HCT116 (cell line): ENCODE measurements around the gene TOR4A.

ENCODE experiments used
- CEBPB ChIP-seq: IDR thresholded peaks from 2 replicates; pipeline ENCODE4 v1.6.1; 2012; ENCODE audit warnings: low read depth
- CTCF ChIP-seq, 3 experiments: fragments of 200-600 bp in 1 of 3; sonication (generic) in 1 of 3; IDR thresholded peaks in 2 of 3; conservative IDR thresholded peaks in 1 of 3; 2 replicates each; pipeline ENCODE4 v1.5.1; 2012 to 2017; ENCODE audit warnings: low read depth in 2 of 3, low read length in 2 of 3, antibody characterized with exemption in 1 of 3, borderline replicate concordance in 1 of 3, control low read depth in 1 of 3, mild to moderate bottlenecking in 1 of 3, mixed read lengths in 1 of 3, mixed run types in 1 of 3, moderate library complexity in 1 of 3; ENCODE audit not compliant: insufficient read depth in 1 of 3
- ELF1 ChIP-seq: IDR thresholded peaks from 2 replicates; pipeline ENCODE4 v1.6.1; 2012; ENCODE audit warnings: low read depth, borderline replicate concordance
- EZH2 ChIP-seq: fragments of 200-600 bp; sonication (generic); IDR thresholded peaks from 2 replicates; pipeline ENCODE4 v1.6.1; 2017; ENCODE audit warnings: antibody characterized with exemption, mixed run types
- EZH2phosphoT487 ChIP-seq: fragments of 200-600 bp; IDR thresholded peaks from 2 replicates; pipeline ENCODE4 v1.6.1; 2018; ENCODE audit warnings: antibody characterized with exemption, borderline replicate concordance
- JUND ChIP-seq: IDR thresholded peaks from 2 replicates; pipeline ENCODE4 v1.6.1; 2012
- MAX ChIP-seq: IDR thresholded peaks from 2 replicates; pipeline ENCODE4 v1.6.1; 2012
- POLR2A ChIP-seq: IDR thresholded peaks from 2 replicates; pipeline ENCODE4 v1.7.0; 2011; ENCODE audit warnings: borderline replicate concordance; ENCODE audit not compliant: insufficient read depth, insufficient read length; ENCODE audit errors: extremely low read depth
- POLR2AphosphoS5 ChIP-seq: IDR thresholded peaks from 2 replicates; pipeline ENCODE4 v1.6.1; 2011; ENCODE audit warnings: mild to moderate bottlenecking, low read depth, low read length, moderate library complexity
- RAD21 ChIP-seq: IDR thresholded peaks from 2 replicates; pipeline ENCODE4 v1.6.1; 2012; ENCODE audit warnings: low read depth, mild to moderate bottlenecking
- REST ChIP-seq: IDR thresholded peaks from 2 replicates; pipeline ENCODE4 v1.6.1; 2012; ENCODE audit warnings: low read depth
- SIN3A ChIP-seq: IDR thresholded peaks from 2 replicates; pipeline ENCODE4 v1.6.1; 2012; ENCODE audit warnings: low read depth
- YY1 ChIP-seq: IDR thresholded peaks from 2 replicates; pipeline ENCODE4 v1.6.1; 2011; ENCODE audit warnings: low read length, low read depth, moderate library complexity, mild to moderate bottlenecking; ENCODE audit not compliant: insufficient replicate concordance; ENCODE audit errors: extremely low read depth
- ZBTB33 ChIP-seq: IDR thresholded peaks from 2 replicates; pipeline ENCODE4 v1.6.1; 2011; ENCODE audit warnings: mild to moderate bottlenecking, low read length, moderate library complexity; ENCODE audit not compliant: insufficient replicate concordance; ENCODE audit errors: extremely low read depth

- no peak for TF ChIP-seq MAX
- TF ChIP-seq CTCF (IDR thresholded peaks at IDR 0.05 in 2 of 3, conservative IDR thresholded peaks at IDR 0.05 in 1 of 3; ENCODE audit: borderline replicate concordance in 1 of 3, insufficient read depth in 1 of 3, low read depth in 2 of 3, low read length in 2 of 3) = no peak
- TF ChIP-seq EZH2 = no peak
- TF ChIP-seq JUND = no peak
- no peak for TF ChIP-seq ZBTB33
- TF ChIP-seq EZH2phosphoT487 = no peak
- no peak for TF ChIP-seq ELF1
- TF ChIP-seq RAD21 = no peak
- TF ChIP-seq SIN3A = no peak
- TF ChIP-seq POLR2A = no peak
- TF ChIP-seq POLR2AphosphoS5 = no peak
- TF ChIP-seq CEBPB = no peak
- TF ChIP-seq REST = no peak
- TF ChIP-seq YY1 = no peak
Measured at GRCh38 chr9:137279741-137280473, 2.4 kb downstream of the TOR4A start.
